HG03575 (cell line): ENCODE measurements around the gene PARD3.
A peak's percentile ranks its signal among the peaks of the same experiment; 100 is the strongest.
"Not testable (repeated sequence)": the region's sequence is repeated elsewhere in the genome, so short reads cannot be mapped to it uniquely, and the experiment has no call there.

Experiments
- ATAC-seq: cut with Tn5 transposase; IDR thresholded peaks from one replicate; pipeline ENCODE4 v1.9.1; 2021; ENCODE audit not compliant: unreplicated experiment, insufficient number of reproducible peaks, low FRiP score; ENCODE audit errors: extremely low read depth

The PARD3 gene

GRCh38 chr10:34808336-34808735, 6.8 kb downstream of the PARD3 start:
- ATAC-seq, result no peak

GRCh38 chr10:34804306-34804705, 10.8 kb downstream of the PARD3 start:
- ATAC-seq, result no peak

GRCh38 chr10:34802692-34803091, 12.4 kb downstream of the PARD3 start:
- no peak for ATAC-seq

GRCh38 chr10:34801097-34801733, 13.9 kb downstream of the PARD3 start:
- ATAC-seq, result no peak

- ATAC-seq, result no peak
These were observed 14.5 kb downstream of the PARD3 start for GRCh38 chr10:34800624-34801023.

GRCh38 chr10:34798654-34799053, 16.4 kb downstream of the PARD3 start:
- ATAC-seq, result no peak

GRCh38 chr10:34797155-34797554, 17.9 kb downstream of the PARD3 start:
- ATAC-seq, result no peak

GRCh38 chr10:34796133-34796532, 19.0 kb downstream of the PARD3 start:
- ATAC-seq, result no peak

- no peak for ATAC-seq
These were observed 19.8 kb downstream of the PARD3 start for GRCh38 chr10:34795334-34795733.

- no peak for ATAC-seq
These were observed 20.3 kb downstream of the PARD3 start for GRCh38 chr10:34794835-34795234.

GRCh38 chr10:34793581-34793980, 21.5 kb downstream of the PARD3 start:
- ATAC-seq, result not testable (repeated sequence)

- no peak for ATAC-seq
These were observed 22.2 kb downstream of the PARD3 start for GRCh38 chr10:34792881-34793280.

- no peak for ATAC-seq
These were observed 23.1 kb downstream of the PARD3 start for GRCh38 chr10:34791947-34792346.

GRCh38 chr10:34791228-34791627, 23.9 kb downstream of the PARD3 start:
- no peak for ATAC-seq

- ATAC-seq, result no peak
These were observed 25.1 kb downstream of the PARD3 start for GRCh38 chr10:34789966-34790506.

GRCh38 chr10:34786464-34786863, 28.6 kb downstream of the PARD3 start:
- no peak for ATAC-seq

- ATAC-seq, result no peak
These were observed 33.4 kb downstream of the PARD3 start for GRCh38 chr10:34781711-34782110.

- peak; percentile 67 for ATAC-seq
These were observed 34.2 kb downstream of the PARD3 start for GRCh38 chr10:34780818-34781380.

- ATAC-seq, result no peak
These were observed 36.9 kb downstream of the PARD3 start for GRCh38 chr10:34778237-34778636.

GRCh38 chr10:34776090-34776690, 38.9 kb downstream of the PARD3 start:
- no peak for ATAC-seq
